HG02763 (cell line): ENCODE measurements around the gene CYP26B1.

Experiments
- ATAC-seq: cut with Tn5 transposase; IDR thresholded peaks from one replicate; pipeline ENCODE4 v1.9.1; 2021; ENCODE audit warnings: mild to moderate bottlenecking, moderate library complexity; ENCODE audit not compliant: unreplicated experiment

Gene CYP26B1

GRCh38 chr2:72147303-72147971, at the start of gene CYP26B1:
Gene CYP26B1, minus strand, starts transcription at chr2:72147862. Its CDS starts 28 bp downstream, at chr2:72147834.
- ATAC-seq: no peak

- ATAC-seq: no peak
These were observed 46.1 kb upstream of the CYP26B1 start for GRCh38 chr2:72193723-72194122.

- ATAC-seq: no peak
These were observed 43.8 kb upstream of the CYP26B1 start for GRCh38 chr2:72191441-72191840.

- no peak for ATAC-seq
These were observed 37.5 kb upstream of the CYP26B1 start for GRCh38 chr2:72185206-72185605.

- no peak for ATAC-seq
These were observed 35.8 kb upstream of the CYP26B1 start for GRCh38 chr2:72183466-72183865.

GRCh38 chr2:72183016-72183415, 35.4 kb upstream of the CYP26B1 start:
- no peak for ATAC-seq

GRCh38 chr2:72182547-72182946, 34.9 kb upstream of the CYP26B1 start:
- ATAC-seq: no peak

- no peak for ATAC-seq
These were observed 34.0 kb upstream of the CYP26B1 start for GRCh38 chr2:72181616-72182015.

GRCh38 chr2:72180351-72180750, 32.7 kb upstream of the CYP26B1 start:
- no peak for ATAC-seq

- no peak for ATAC-seq
These were observed 30.9 kb upstream of the CYP26B1 start for GRCh38 chr2:72178551-72178950.

- no peak for ATAC-seq
These were observed 28.6 kb upstream of the CYP26B1 start for GRCh38 chr2:72176281-72176680.

- ATAC-seq: no peak
These were observed 28.0 kb upstream of the CYP26B1 start for GRCh38 chr2:72175636-72176035.

GRCh38 chr2:72173640-72174321, 26.1 kb upstream of the CYP26B1 start:
- no peak for ATAC-seq

GRCh38 chr2:72172478-72172877, 24.8 kb upstream of the CYP26B1 start:
- ATAC-seq: no peak

GRCh38 chr2:72166279-72166678, 18.6 kb upstream of the CYP26B1 start:
- no peak for ATAC-seq

GRCh38 chr2:72165792-72166191, 18.1 kb upstream of the CYP26B1 start:
- no peak for ATAC-seq

- ATAC-seq: no peak
These were observed 14.9 kb upstream of the CYP26B1 start for GRCh38 chr2:72162574-72162973.

GRCh38 chr2:72159211-72159993, 11.7 kb upstream of the CYP26B1 start:
- ATAC-seq: no peak

GRCh38 chr2:72157871-72158771, 10.5 kb upstream of the CYP26B1 start:
- no peak for ATAC-seq

- ATAC-seq: no peak
These were observed 9.2 kb upstream of the CYP26B1 start for GRCh38 chr2:72156872-72157271.

- ATAC-seq: no peak
These were observed 8.1 kb upstream of the CYP26B1 start for GRCh38 chr2:72155737-72156136.
